HG03521 (cell line): Measurements from ENCODE around the gene PPM1M.

Experiments
- ATAC-seq: cut with Tn5 transposase; IDR thresholded peaks from one replicate; pipeline ENCODE4 v1.9.1; 2021; ENCODE audit warnings: mild to moderate bottlenecking, moderate library complexity; ENCODE audit not compliant: unreplicated experiment

Gene PPM1M

DNA sequence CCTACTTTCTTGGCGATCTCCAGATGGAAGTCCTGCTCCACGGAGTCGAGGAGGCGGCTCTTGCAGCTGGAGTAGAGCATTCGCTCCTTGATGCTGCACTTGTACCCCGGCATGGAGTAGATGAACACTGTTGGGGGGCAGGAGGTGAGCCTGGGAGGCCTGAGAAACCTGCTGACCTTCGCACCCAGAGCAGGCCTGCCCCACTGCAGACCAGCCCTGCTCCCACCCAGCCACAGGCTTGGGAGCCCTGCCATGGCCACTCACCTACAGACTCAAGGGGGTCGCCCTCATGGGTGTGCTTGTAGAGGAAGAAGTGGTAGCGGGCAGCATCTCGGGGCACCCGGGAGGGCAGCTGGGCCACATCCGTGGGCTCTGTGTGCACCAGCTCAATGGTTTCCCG, 15.9 kb upstream of the PPM1M start:
- no peak for ATAC-seq

GRCh38 chr3:52230461-52230860, 15.1 kb upstream of the PPM1M start:
- ATAC-seq: no peak

- ATAC-seq: no peak
Measured at GRCh38 chr3:52230889-52231499, 14.6 kb upstream of the PPM1M start.

DNA sequence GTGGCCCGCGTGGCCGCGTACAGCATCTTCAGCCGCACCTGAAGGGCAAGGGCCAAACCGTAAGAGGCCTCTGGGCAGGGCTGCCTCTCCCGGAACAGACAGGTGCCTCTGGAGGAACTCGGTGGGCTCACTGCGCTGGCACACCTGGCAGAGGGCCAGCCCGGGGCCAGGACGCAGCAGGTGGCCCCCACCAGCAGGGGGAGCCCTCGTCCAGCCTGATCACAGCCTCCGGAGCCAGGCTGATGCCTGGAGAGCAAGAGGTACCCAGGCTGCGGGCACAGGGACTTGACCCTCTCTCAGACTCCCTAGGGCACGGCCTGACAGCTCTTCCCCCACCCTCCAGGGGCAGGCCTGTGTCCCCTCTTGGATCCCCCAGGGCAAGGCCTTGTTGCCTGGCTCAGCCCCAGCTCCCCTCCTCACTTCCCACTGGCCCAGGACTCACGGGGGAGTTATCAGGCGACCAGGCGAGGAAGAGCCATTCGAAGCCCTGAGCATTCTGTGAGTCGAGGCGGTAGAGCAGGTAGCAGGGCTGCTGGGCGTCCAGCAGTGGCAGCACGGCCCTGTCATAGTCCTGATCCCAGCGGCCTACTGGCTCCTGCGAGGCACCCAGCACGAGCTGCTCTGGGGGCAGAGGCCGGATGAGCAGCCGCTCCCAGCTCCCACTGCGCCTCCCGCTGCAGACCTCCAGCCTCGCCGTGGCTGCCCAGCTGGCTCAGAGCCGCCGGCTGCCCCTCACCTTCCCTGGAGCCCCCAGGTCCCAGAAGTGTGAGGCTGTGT, 13.9 kb upstream of the PPM1M start:
- ATAC-seq: no peak

DNA sequence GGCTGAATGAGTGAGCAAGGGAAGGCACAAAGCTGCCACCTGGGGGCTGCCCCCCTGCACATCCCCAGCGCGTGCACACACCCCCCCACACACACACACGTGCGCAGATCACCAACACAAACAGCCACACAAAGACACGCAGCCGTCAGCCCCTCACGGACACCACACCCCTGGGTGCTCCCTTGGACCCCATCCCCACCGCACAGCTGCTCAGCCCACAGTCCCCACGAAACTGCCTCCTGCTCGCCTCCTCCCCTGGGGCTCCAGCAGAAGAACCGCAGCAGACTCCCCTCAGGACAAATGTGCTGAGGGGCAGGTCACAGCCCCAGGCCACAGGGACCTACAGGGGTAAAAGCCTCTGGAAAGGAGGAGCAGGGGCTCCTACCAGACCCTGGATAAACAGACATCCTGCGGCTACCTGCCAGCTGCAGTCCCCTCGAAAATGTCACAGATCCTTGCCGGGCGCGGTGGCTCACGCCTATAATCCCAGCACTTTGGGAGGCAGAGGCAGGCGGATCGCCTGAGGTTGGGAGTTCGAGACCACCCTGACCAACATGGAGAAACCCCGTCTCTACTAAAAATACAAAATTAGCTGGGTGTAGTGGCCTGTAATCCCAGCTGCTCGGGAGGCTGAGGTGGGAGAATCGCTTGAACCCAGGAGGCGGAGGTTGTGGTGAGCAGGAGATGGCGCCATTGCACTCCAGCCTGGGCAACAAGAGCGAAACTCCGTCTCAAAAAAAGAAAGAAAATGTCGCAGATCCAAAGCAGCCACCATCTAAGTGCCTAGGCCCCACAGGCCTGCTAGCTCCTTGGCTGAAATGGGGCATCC, 13.1 kb upstream of the PPM1M start:
- no peak for ATAC-seq

DNA sequence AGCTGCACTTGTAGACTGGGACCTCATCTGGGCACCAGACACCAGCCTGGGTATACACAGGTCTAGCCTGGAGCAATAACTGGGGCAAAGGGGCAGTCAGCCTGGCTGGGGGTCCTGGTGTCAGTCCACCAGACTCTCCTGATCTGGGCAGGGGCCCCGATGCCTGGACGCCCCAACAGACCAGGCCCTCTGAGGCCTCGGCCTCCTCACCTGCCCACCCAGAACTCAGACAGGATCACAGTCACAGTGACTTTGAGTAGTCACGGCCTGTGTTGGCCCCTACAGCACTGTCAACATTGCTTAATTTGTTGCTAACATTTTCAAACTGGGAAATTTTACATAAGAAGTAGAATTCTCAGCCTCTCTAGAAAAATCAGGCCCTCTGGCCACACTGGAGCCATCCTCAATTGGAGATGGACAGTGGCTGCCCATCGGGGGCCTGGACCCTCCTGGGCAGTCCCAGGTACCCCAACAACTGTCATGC, 12.4 kb upstream of the PPM1M start:
- ATAC-seq: no peak

GRCh38 chr3:52233968-52234367, 11.6 kb upstream of the PPM1M start:
- no peak for ATAC-seq

DNA sequence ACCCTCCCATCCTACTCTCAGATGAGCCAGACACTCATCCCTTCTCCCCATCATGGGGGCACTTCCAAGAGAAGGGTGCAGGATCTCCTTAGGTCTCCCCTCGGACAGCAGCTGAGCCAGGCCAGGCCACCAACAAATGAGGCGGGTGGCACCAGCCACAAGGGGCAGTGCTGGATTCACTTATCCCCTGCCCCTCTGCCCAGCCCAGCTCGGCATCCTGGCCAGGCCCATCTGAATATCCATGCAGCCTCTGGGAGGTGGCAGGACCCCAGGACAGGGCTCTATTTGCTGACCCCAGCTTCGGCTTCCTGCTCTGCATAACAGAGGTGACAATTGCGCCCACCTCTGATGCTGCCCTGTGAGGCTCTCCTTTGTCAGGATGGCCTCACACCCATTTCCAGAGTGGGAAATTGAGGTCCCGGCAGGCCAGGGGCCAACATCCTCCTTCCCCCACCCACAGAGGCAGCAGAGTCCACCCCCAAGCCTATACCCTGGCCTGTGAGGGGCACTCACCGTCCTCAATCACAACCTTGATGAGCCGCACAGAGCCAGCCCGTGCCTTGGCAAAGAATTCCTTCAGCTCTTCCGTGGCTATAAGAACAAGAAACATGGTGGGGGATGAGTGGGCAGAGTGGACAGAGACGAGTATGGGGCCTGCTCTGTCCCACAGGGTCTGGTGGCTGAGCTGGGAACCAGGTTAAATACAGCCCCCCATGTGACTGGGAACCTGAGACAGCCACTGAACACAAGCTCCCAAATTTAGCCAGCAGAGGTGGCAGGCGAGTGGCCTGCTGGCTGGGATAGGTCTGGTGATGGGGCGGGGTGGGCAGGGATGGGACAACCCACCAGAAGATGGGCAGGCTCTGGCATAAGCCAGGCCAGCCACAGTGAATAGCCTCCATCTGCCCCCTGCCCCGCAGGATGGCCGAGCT, 10.8 kb upstream of the PPM1M start:
- no peak for ATAC-seq

DNA sequence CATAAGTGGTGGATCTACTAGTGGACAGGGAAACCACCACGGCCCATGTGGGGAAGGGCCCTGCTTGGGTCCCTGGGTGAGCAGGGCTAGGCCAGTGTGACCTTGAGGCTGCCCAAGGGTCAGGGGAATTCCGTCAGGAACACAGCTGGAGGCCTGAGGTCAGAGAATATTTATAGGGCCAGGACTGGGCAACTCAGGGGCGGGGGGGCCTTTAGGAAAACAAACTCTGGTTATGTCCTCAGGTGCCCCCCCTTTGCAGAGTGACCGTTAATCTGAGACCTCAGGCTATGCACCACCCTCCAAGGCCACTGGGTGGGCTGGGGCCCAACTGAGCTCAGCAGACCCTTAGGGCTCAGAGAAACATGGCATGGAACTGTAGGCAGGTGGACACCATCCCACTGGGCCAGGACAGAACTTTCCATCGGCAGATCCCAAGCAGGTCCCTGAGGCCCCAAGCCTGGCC, 9.1 kb upstream of the PPM1M start:
- no peak for ATAC-seq

GRCh38 chr3:52237006-52237656, 8.4 kb upstream of the PPM1M start:
- no peak for ATAC-seq

GRCh38 chr3:52237657-52238172, 7.8 kb upstream of the PPM1M start:
- no peak for ATAC-seq

DNA sequence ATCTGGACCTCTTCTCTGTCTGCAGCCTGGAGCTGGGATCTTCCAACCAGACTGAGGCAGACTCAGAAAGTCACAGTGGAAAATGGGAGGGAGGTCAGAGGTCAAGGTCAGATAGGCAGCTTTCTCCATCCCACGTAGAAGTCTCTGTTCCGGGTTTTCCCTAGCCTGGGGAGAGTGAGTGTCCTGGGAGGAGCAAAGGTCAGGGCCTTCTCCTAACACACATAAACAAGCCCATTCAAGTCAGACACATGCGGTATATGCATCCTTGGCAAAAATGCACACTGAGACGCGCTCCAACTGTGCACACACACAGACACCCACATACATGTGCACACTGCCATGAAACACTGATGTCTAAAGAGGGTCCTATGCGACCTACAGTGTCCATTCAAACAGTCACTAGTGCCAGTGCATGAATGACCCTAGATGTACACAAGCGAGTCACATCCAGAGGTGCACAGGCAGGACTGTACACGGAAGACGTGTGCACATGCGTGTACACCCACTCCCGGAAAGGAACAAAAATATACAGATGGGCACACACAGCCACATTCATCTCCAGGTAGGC, 7.3 kb upstream of the PPM1M start:
- no peak for ATAC-seq

DNA sequence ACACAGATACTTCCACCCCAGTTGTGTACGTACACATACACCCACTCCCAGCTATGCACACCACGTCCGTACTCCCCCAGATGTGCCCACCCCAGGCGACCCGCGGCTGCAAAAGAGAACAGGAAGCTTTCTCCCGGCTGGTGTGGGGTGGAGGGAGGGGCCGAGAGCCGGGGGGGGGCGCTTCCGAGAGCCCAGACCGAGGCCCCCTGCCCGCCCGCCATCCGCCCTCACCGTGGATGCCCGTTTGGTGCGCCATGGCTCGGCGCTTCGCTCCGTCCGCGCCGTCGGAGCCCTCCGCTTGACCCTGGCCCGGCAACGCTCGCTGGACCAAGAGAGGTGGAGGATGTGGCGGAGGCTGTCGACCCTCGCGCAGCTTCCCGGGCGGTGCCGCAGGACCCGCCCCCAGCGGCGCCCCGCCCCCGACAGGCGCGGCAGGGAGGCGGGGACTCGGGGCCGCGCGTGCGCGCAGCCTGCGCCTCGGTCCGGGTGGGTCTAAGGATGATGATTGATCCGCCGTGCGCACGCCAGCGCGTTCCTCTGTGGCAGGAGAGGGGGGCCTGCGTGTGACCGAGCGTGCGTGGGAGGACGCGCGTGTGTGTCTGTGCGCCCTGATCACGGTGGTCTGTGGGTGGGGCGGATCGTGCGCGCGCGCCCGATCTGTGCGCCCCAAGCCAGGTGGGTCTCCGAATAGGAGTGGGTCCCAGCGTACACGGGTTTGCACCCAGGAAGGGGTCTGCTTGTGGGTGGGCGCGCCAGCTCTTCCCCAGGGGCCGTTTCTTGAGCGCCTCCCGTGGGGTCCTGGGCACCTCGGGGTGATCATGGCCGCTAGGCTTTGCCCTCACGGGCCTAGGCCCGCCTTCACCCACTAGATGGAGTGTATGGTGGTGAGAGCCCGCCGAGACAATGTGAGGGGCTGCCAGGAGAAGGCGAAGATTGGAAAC, 6.5 kb upstream of the PPM1M start, which contains the start of gene TWF2:
Gene TWF2, minus strand, starts transcription at position 398 of the 941 bp plus-strand sequence. Its CDS starts 142 bp downstream, at position 256.
- peak; percentile 82 for ATAC-seq

GRCh38 chr3:52240059-52240885, 5.3 kb upstream of the PPM1M start:
- ATAC-seq: no peak

GRCh38 chr3:52240886-52241370, 4.6 kb upstream of the PPM1M start:
- ATAC-seq: no peak

- ATAC-seq: no peak
Measured at GRCh38 chr3:52242039-52242438, 3.5 kb upstream of the PPM1M start.
